ENCODE measurements around the gene TMEM54. TPM values are rescaled to one million over a fixed set of nuclear protein-coding genes. Genes with fewer than 3 reads are reported as not detected.
A peak's percentile ranks its signal among the peaks of the same experiment; 100 is the strongest.

TMEM54 gene
- total and polyA plus RNA-seq, 9 of the 15 experiments (the other 6 are each of a cell fraction or from before 2014, with no cell fraction given), result 1.00 to 16.2 (median 8.2) TPM

DNA sequence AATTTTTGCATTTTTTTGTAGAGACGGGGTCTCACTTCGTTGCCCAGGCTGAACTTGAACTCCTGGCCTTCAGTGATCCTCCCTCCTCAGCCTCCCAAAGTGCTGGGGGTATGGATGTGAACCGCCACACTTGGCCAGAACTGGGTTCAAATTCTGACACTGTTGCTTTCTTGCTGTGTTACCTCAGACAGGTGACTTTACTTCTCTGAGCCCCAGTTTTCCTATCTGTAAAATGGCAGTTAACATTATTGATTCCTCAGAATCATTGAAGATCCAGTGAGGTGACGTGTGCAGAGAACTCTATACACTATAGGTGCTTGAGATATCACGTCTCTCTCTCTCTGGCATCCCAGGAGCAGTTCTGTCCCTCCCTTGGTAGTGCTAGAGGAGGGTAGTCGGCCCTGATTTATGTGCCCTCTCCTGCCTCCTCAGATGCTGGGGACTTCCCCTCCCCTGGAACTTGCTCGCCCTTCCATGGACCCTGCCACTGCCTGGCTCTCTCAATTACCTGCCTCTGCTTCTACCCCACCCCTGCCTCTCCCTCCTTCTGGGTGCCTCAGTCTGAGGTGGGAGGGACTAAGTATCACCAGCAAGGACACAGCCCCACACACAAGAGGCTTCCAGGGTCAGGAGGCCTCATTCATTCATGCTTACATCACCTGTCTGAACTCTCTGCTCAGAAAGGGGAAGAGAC, 17.7 kb downstream of the TMEM54 start:
- peak; percentile 75 for TF ChIP-seq RBM25 (IDR thresholded peaks at IDR 0.05; ENCODE audit: low read depth, low read length, severe bottlenecking)
- peak; percentile 57 for TF ChIP-seq ZFP36 (IDR thresholded peaks at IDR 0.05; ENCODE audit: low read depth, low read length, partially characterized antibody)
- TF ChIP-seq PTTG1 (tag; IDR thresholded peaks at IDR 0.05; ENCODE audit: low read depth), result no peak
- TF ChIP-seq BCOR (IDR thresholded peaks at IDR 0.05), result peak; percentile 69
- TF ChIP-seq KDM1A (IDR thresholded peaks at IDR 0.05), result peak; percentile 50 to 64; a peak in 3 of 4 replicates
- no peak for TF ChIP-seq PTBP1 (IDR thresholded peaks at IDR 0.05; ENCODE audit: low read depth, low read length)
- TF ChIP-seq RCOR1 (IDR thresholded peaks at IDR 0.05; ENCODE audit: borderline replicate concordance in 1 of 2, low read depth in 2 of 2, low read length in 2 of 2), result peak in 1 of 2 experiments; percentile 20; a peak in 1 of 4 replicates
- TF ChIP-seq, protein P1, sequence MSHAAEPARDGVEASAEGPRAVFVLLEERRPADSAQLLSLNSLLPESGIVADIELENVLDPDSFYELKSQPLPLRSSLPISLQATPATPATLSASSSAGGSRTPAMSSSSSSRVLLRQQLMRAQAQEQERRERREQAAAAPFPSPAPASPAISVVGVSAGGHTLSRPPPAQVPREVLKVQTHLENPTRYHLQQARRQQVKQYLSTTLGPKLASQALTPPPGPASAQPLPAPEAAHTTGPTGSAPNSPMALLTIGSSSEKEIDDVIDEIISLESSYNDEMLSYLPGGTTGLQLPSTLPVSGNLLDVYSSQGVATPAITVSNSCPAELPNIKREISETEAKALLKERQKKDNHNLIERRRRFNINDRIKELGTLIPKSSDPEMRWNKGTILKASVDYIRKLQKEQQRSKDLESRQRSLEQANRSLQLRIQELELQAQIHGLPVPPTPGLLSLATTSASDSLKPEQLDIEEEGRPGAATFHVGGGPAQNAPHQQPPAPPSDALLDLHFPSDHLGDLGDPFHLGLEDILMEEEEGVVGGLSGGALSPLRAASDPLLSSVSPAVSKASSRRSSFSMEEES (CRISPR knock-in tag; IDR thresholded peaks at IDR 0.05), result no peak
- no peak for TF ChIP-seq GTF2E2 (tag; IDR thresholded peaks at IDR 0.05)
- TF ChIP-seq ADNP (tag; IDR thresholded peaks at IDR 0.05), result 0 out of 2 replicates have a peak, but pooled peaks have one; percentile 22
- 2% methylated on average over 7 of the region's 7 CpGs for WGBS (ENCODE audit: insufficient coverage, low coverage, missing lambda C conversion rate)
- intact Hi-C loops (cut with micrococcal nuclease) (no loop called here), in situ Hi-C loops (cut with MboI) (loop anchor here (25.0 kb wide), 1 partner anchor 729 kb away; no protein-coding TSS in a partner anchor)
- ChIA-PET CTCF (ENCODE audit: low intra/inter-chr PET ratio) (interaction anchor here (0.6 kb wide), 1 partner anchor 742 kb away, joined by 3 read pairs; no protein-coding TSS in a partner anchor), POLR2A (no interaction called here)
- DNase-seq (ENCODE audit: extremely low read depth in 1 of 4, low spot score in 3 of 4), result no peak
- 0 out of 3 replicates have a peak, but pooled peaks have one; percentile 5 for ATAC-seq
- H3K4me2 ChIP-seq (ENCODE audit: insufficient read depth, low read length), result no peak overlapping the region
- H4K20me1 ChIP-seq (replicated peaks; ENCODE audit: control insufficient read depth, insufficient read depth, low read length), result peaks cover 35% of the 10 kb centered on the region
- H3K9me1 ChIP-seq (ENCODE audit: control insufficient read depth, insufficient read depth, low read length), result no peaks in the 10 kb centered on the region
- H3K36me3 ChIP-seq (ENCODE audit: control insufficient read depth, insufficient read depth, low read length), result no peaks in the 10 kb centered on the region
- FAIRE-seq, result no peak
- H3K79me2 ChIP-seq (ENCODE audit: control insufficient read depth, insufficient read depth, low read length), result no peaks in the 10 kb centered on the region
- no TSS peak for BruUV-seq (replicated peaks)
- H2AFZ ChIP-seq (ENCODE audit: low read depth, low read length), result no peak overlapping the region
- no peaks in the 10 kb centered on the region for H3K9me3 ChIP-seq (replicated peaks; ENCODE audit: control insufficient read depth, insufficient read depth, low read depth, low read length)
- peaks cover 0 to 25% of the 10 kb centered on the region in 2 experiments; a peak in 3 of 5 replicates for H3K4me1 ChIP-seq (replicated peaks in 1 of 2; ENCODE audit: control insufficient read depth in 2 of 2, insufficient read depth in 2 of 2, low read length in 2 of 2)
- peaks cover 11 to 50% of the 10 kb centered on the region in 2 experiments for H3K27me3 ChIP-seq (ENCODE audit: control insufficient read depth in 2 of 2, insufficient read depth in 2 of 2, low read length in 2 of 2)
- H3K27ac ChIP-seq (ENCODE audit: extremely low read depth, low read depth, low read length), result no peak overlapping the region
- H3K9ac ChIP-seq (ENCODE audit: insufficient read depth in 1 of 2, low read depth in 2 of 2, low read length in 2 of 2), result no peak overlapping the region
- H3K4me3 ChIP-seq, result no peak overlapping the region

Data from K562 (cell line).